HCT116 (cell line): ENCODE measurements around the gene TFEB. TPM values are rescaled to one million over a fixed set of nuclear protein-coding genes. Genes with fewer than 3 reads are reported as not detected.

Experiments
- ATAC-seq: fragments of 200-7000 bp; cut with Tn5 transposase; 2 replicates; pipeline ENCODE4 v1.9.1; 2020; ENCODE audit warnings: mild to moderate bottlenecking, moderate library complexity
- BruUV-seq: library from RNA; stranded (reverse); fragments of 400-500 nt; replicated peaks from 2 replicates; lab custom pipeline; 2021; lab: Mats Ljungman, UMichigan
- CTCF ChIA-PET: fragments of 300-600 bp; sonication (Branson Sonifier 250); formaldehyde crosslinking; loops from one replicate; lab custom pipeline; 2021; ENCODE audit warnings: antibody characterized with exemption; lab: Charles Lee
- POLR2A ChIA-PET: fragments of 300-600, 350-600 bp; sonication (Branson Sonifier 250); formaldehyde crosslinking; loops from one replicate; lab custom pipeline; 2021; ENCODE audit warnings: antibody characterized with exemption; lab: Charles Lee
- RAD21 ChIA-PET, 2 experiments: fragments of 300-600 bp; sonication (Branson Sonifier 250); formaldehyde crosslinking; loops; one replicate each; lab custom pipeline; 2023; ENCODE audit warnings: low total read pairs in 2 of 2; ENCODE audit not compliant: uncharacterized antibody in 2 of 2, unreplicated experiment in 2 of 2, low non-redundant PET in 1 of 2; lab: Charles Lee
- DNase-seq: peaks from one replicate; pipeline ENCODE4 v3.0.0-alpha.2; 2010; ENCODE audit warnings: low read depth, low spot score
- H2AFZ ChIP-seq: fragments of 200-600 bp; shearing (Covaris generic), sonication (generic); 2 replicates; pipeline ENCODE4 v1.6.1; 2017; ENCODE audit warnings: low read depth, mixed run types, mixed read lengths, antibody characterized with exemption, low read length; ENCODE audit not compliant: poor library complexity, severe bottlenecking
- H3K27ac ChIP-seq: 2 replicates; pipeline ENCODE4 v1.5.1; 2012; ENCODE audit warnings: low read depth, low read length
- H3K27me3 ChIP-seq: fragments of 200-600 bp; sonication (generic); 2 replicates; pipeline ENCODE4 v1.6.1; 2016; ENCODE audit warnings: mixed run types, low read length, mixed read lengths; ENCODE audit not compliant: insufficient read depth
- H3K36me3 ChIP-seq, 2 experiments: fragments of 200-500 bp in 1 of 2; fragments of 200-600 bp in 1 of 2; sonication (Bioruptor generic) in 1 of 2; sonication (generic) in 1 of 2; 2 replicates each; pipeline versions ENCODE4 v1.5.1 to v1.6.1; 2014 to 2016; ENCODE audit warnings: low read length in 2 of 2, inconsistent platforms in 1 of 2, mixed read lengths in 1 of 2, mixed run types in 1 of 2; ENCODE audit not compliant: insufficient read depth in 2 of 2, control insufficient read depth in 1 of 2
- H3K4me1 ChIP-seq, 2 experiments: fragments of 200-600 bp in 1 of 2; sonication (generic) in 1 of 2; 2 replicates each; pipeline versions ENCODE4 v1.5.1 to v1.6.1; 2012 to 2017; ENCODE audit warnings: low read length in 2 of 2, inconsistent platforms in 1 of 2, mild to moderate bottlenecking in 1 of 2, mixed read lengths in 1 of 2, mixed run types in 1 of 2, moderate library complexity in 1 of 2; ENCODE audit not compliant: insufficient read depth in 2 of 2, control insufficient read depth in 1 of 2
- H3K4me2 ChIP-seq: fragments of 200-600 bp; sonication (generic); 2 replicates; pipeline ENCODE4 v1.6.1; 2017; ENCODE audit warnings: mixed run types, low read length, mixed read lengths
- H3K4me3 ChIP-seq, 2 experiments: fragments of 200-600 bp in 1 of 2; sonication (generic) in 1 of 2; replicated peaks in 1 of 2; 2 replicates each; pipeline ENCODE4 v1.5.1; 2011 to 2016; ENCODE audit warnings: low read length in 2 of 2, control low read depth in 1 of 2, low read depth in 1 of 2, mild to moderate bottlenecking in 1 of 2, mixed read lengths in 1 of 2, mixed run types in 1 of 2
- H3K79me2 ChIP-seq: fragments of 200-600 bp; sonication (generic); 2 replicates; pipeline ENCODE4 v1.6.1; 2017; ENCODE audit warnings: mild to moderate bottlenecking, mixed run types, low read length, moderate library complexity, mixed read lengths; ENCODE audit not compliant: insufficient read depth
- H3K9ac ChIP-seq: fragments of 200-600 bp; sonication (generic); 2 replicates; pipeline ENCODE4 v1.6.1; 2016; ENCODE audit warnings: low read length, mixed read lengths
- H3K9me2 ChIP-seq: fragments of 200-600 bp; sonication (generic), shearing (Covaris generic); 2 replicates; pipeline ENCODE4 v1.6.1; 2017; ENCODE audit warnings: mixed run types, mild to moderate bottlenecking, moderate library complexity; ENCODE audit not compliant: insufficient read depth
- H3K9me3 ChIP-seq, 2 experiments: fragments of 200-500 bp in 1 of 2; fragments of 200-600 bp in 1 of 2; sonication (Bioruptor generic) in 1 of 2; sonication (generic) in 1 of 2; 2 replicates each; pipeline ENCODE4 v1.6.1; 2014 to 2017; ENCODE audit warnings: low read length in 2 of 2, mixed read lengths in 2 of 2, inconsistent platforms in 1 of 2, low read depth in 1 of 2, mild to moderate bottlenecking in 1 of 2, mixed run types in 1 of 2, moderate library complexity in 1 of 2; ENCODE audit not compliant: control insufficient read depth in 1 of 2, insufficient read depth in 1 of 2
- H4K20me1 ChIP-seq: fragments of 200-600 bp; sonication (generic), shearing (Covaris generic); 2 replicates; pipeline ENCODE4 v1.6.1; 2017; ENCODE audit warnings: mixed run types, mild to moderate bottlenecking, moderate library complexity; ENCODE audit not compliant: insufficient read depth
- CBX3 ChIP-seq: IDR thresholded peaks from 2 replicates; pipeline ENCODE4 v1.6.1; 2012; ENCODE audit warnings: low read depth
- ELF1 ChIP-seq: IDR thresholded peaks from 2 replicates; pipeline ENCODE4 v1.6.1; 2012; ENCODE audit warnings: low read depth, borderline replicate concordance
- EZH2 ChIP-seq: fragments of 200-600 bp; sonication (generic); IDR thresholded peaks from 2 replicates; pipeline ENCODE4 v1.6.1; 2017; ENCODE audit warnings: antibody characterized with exemption, mixed run types
- FOSL1 ChIP-seq: IDR thresholded peaks from 2 replicates; pipeline ENCODE4 v1.6.1; 2012; ENCODE audit warnings: low read depth
- RAD21 ChIP-seq: IDR thresholded peaks from 2 replicates; pipeline ENCODE4 v1.6.1; 2012; ENCODE audit warnings: low read depth, mild to moderate bottlenecking
- SIN3A ChIP-seq: IDR thresholded peaks from 2 replicates; pipeline ENCODE4 v1.6.1; 2012; ENCODE audit warnings: low read depth
- TCF7L2 ChIP-seq: IDR thresholded peaks from 2 replicates; pipeline ENCODE4 v1.7.0; 2011; ENCODE audit warnings: borderline replicate concordance, inconsistent platforms; ENCODE audit not compliant: insufficient read depth, insufficient read length; ENCODE audit errors: extremely low read depth
- YY1 ChIP-seq: IDR thresholded peaks from 2 replicates; pipeline ENCODE4 v1.6.1; 2011; ENCODE audit warnings: low read length, low read depth, moderate library complexity, mild to moderate bottlenecking; ENCODE audit not compliant: insufficient replicate concordance; ENCODE audit errors: extremely low read depth
- ZNF274 ChIP-seq: fragments of 200-500 bp; sonication (Bioruptor generic); IDR thresholded peaks from 2 replicates; pipeline ENCODE4 v1.6.1; 2014; ENCODE audit warnings: mild to moderate bottlenecking, low read depth, low read length, inconsistent platforms
- intact Hi-C: fragments of 100-400 bp; cut with micrococcal nuclease; formaldehyde crosslinking; loops from 2 replicates; pipeline ENCODE4 v1.10.0; 2022
- total RNA-seq: library from RNA; stranded (reverse); gene quantifications from one replicate; pipeline ENCODE4 v1.2.1, GENCODE V29; 2021; ENCODE audit not compliant: unreplicated experiment
- TF ChIP-seq, protein P1 (sequence below): IDR thresholded peaks from 2 replicates; pipeline ENCODE4 v1.6.1; 2012

TFEB gene
- total RNA-seq, 1 experiment from 2014 or later: 4.8 TPM

DNA sequence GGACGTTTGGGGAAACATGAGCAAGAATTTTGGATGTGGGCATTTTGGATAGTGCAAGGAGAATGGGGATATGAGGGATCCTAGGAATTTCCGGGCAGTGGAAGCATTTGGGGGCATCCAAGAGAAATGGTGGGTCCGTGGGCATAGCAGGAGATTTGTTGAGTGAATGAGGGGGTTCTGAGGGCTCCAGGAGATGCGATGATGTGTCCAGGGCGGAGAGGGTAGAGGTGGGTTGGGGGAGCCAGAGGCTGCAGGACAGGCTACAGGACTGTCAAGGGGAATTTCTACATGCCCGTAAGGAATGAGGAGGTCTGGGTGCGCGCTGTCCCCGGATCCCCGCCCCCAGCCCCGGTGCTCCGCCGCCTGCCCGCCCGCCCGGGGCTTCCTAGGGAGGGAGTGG, 43.9 kb upstream of the TFEB start:
- ATAC-seq: peak; percentile 34
- H3K27ac ChIP-seq: peak overlapping the region; percentile 8; the same call in 1 of the 2 replicates
- CTCF ChIA-PET: interaction anchor here (0.7 to 0.8 kb wide), 2 partner anchors 11 to 266 kb away, joined by 3 to 4 read pairs; no protein-coding TSS in a partner anchor

DNA sequence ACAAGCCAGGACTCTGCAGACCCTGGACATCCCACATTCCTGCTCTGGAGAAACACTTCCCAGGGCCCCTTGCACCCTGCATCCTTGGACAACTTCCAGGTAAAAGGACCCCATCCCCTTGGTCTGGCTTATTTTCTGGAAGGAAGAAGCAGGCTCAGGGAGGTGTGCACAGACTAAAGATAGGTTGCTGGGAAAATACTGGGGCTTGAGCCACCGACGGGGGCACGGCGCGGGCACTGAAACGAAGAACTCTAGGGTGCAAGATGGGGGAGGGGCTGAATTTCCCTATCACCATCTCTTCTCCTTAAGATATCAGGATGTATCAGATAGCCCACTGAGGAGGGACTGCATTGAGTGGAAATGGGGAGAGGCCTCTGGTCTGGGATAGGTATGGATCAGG, 43.5 kb upstream of the TFEB start:
- Histone ChIP-seq H3K4me3 (peak overlapping the region; percentile 77 to 83), H2AFZ (no peak overlapping the region), H4K20me1 (no peaks in the 10 kb centered on the region), H3K9me2 (no peaks in the 10 kb centered on the region), H3K36me3 (no peaks in the 10 kb centered on the region; a peak in 1 of 4 replicates), H3K79me2 (no peaks in the 10 kb centered on the region), H3K27ac (peak overlapping the region; percentile 8; the same call in 1 of the 2 replicates), H3K4me2 (peak overlapping the region; percentile 92), H3K9ac (peak overlapping the region; percentile 68), H3K4me1 (peaks cover 14 to 23% of the 10 kb centered on the region in 2 experiments), H3K27me3 (no peaks in the 10 kb centered on the region), H3K9me3 (no peaks in the 10 kb centered on the region)
- no TSS peak for BruUV-seq
- TF ChIP-seq SIN3A: no peak
- TF ChIP-seq EZH2: no peak
- TF ChIP-seq, protein P1, sequence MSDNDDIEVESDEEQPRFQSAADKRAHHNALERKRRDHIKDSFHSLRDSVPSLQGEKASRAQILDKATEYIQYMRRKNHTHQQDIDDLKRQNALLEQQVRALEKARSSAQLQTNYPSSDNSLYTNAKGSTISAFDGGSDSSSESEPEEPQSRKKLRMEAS: no peak
- TF ChIP-seq TCF7L2: no peak
- no peak for TF ChIP-seq CBX3
- no peak for TF ChIP-seq YY1
- TF ChIP-seq RAD21: no peak
- no peak for TF ChIP-seq ZNF274
- TF ChIP-seq ELF1: no peak
- ChIA-PET RAD21 (no interaction called here), CTCF (interaction anchor here (1.2 kb wide), 1 partner anchor 9 kb away, joined by 3 read pairs; the partner anchor contains the start of gene TOMM6), POLR2A (no interaction called here)
- intact Hi-C loops: loop anchor here (2.0 to 10.0 kb wide), 2 partner anchors 44 to 174 kb away; partner anchors contain the start of gene TFEB
- ATAC-seq (no peak), DNase-seq (no peak)

More for the DNA sequence above, 43.9 kb upstream of the TFEB start:
- no peaks in the 10 kb centered on the region for H3K9me3 ChIP-seq
- BruUV-seq: no TSS peak
- DNase-seq: no peak
- no peak overlapping the region for H2AFZ ChIP-seq
- no peaks in the 10 kb centered on the region for H3K79me2 ChIP-seq
- H3K9ac ChIP-seq: peak overlapping the region; percentile 68
- H3K36me3 ChIP-seq: no peaks in the 10 kb centered on the region; a peak in 1 of 4 replicates
- peak overlapping the region; percentile 92 for H3K4me2 ChIP-seq
- TF ChIP-seq FOSL1: no peak
- no peaks in the 10 kb centered on the region for H4K20me1 ChIP-seq
- ChIA-PET POLR2A (no interaction called here), RAD21 (no interaction called here)
- peaks cover 14 to 23% of the 10 kb centered on the region in 2 experiments for H3K4me1 ChIP-seq
- H3K27me3 ChIP-seq: no peaks in the 10 kb centered on the region
- peak overlapping the region; percentile 77 to 83 for H3K4me3 ChIP-seq
- intact Hi-C loops: loop anchor here (2.0 to 10.0 kb wide), 2 partner anchors 45 to 175 kb away; partner anchors contain the start of gene TFEB
- no peaks in the 10 kb centered on the region for H3K9me2 ChIP-seq
